Neuron (in vitro differentiated cells): ENCODE results near the gene XYLT1.

Experiments used
- H2AFZ ChIP-seq: one replicate; pipeline ENCODE4 v1.6.1; 2013; ENCODE audit warnings: low read depth, mild to moderate bottlenecking, inconsistent platforms, low read length, moderate library complexity
- H3K27me3 ChIP-seq: one replicate; pipeline ENCODE4 v1.6.1; 2013; ENCODE audit warnings: low read length; ENCODE audit not compliant: insufficient read depth
- H3K36me3 ChIP-seq: one replicate; pipeline ENCODE4 v1.6.1; 2013; ENCODE audit warnings: low read length; ENCODE audit not compliant: insufficient read depth
- H3K4me1 ChIP-seq: one replicate; pipeline ENCODE4 v1.6.1; 2013; ENCODE audit warnings: low read length; ENCODE audit not compliant: insufficient read depth
- H3K4me3 ChIP-seq: 2 replicates; pipeline ENCODE4 v1.5.1; 2013; ENCODE audit warnings: mild to moderate bottlenecking, low read length, moderate library complexity
- H3K9me3 ChIP-seq: one replicate; pipeline ENCODE4 v1.6.1; 2013; ENCODE audit warnings: low read length

XYLT1 gene

GRCh38 chr16:17261197-17261858, 209.4 kb downstream of the XYLT1 start:
- no peak overlapping the region for H2AFZ ChIP-seq
- peaks cover 9% of the 10 kb centered on the region for H3K4me1 ChIP-seq
- H3K9me3 ChIP-seq, result no peaks in the 10 kb centered on the region
- peaks cover 5% of the 10 kb centered on the region for H3K36me3 ChIP-seq
- H3K4me3 ChIP-seq, result no peak overlapping the region
- H3K27me3 ChIP-seq, result no peaks in the 10 kb centered on the region

GRCh38 chr16:17260276-17260849, 210.4 kb downstream of the XYLT1 start:
- Histone ChIP-seq H3K4me1 (peaks cover 9% of the 10 kb centered on the region), H3K36me3 (peaks cover 5% of the 10 kb centered on the region), H3K4me3 (no peak overlapping the region), H3K9me3 (no peaks in the 10 kb centered on the region), H2AFZ (no peak overlapping the region), H3K27me3 (no peaks in the 10 kb centered on the region)

GRCh38 chr16:17259751-17260270, 210.9 kb downstream of the XYLT1 start:
- no peak overlapping the region for H3K4me3 ChIP-seq
- H2AFZ ChIP-seq, result no peak overlapping the region
- no peaks in the 10 kb centered on the region for H3K27me3 ChIP-seq
- H3K9me3 ChIP-seq, result no peaks in the 10 kb centered on the region
- H3K36me3 ChIP-seq, result peaks cover 5% of the 10 kb centered on the region
- H3K4me1 ChIP-seq, result peaks cover 9% of the 10 kb centered on the region

GRCh38 chr16:17258848-17259713, 211.7 kb downstream of the XYLT1 start:
- no peaks in the 10 kb centered on the region for H3K27me3 ChIP-seq
- H3K4me3 ChIP-seq, result no peak overlapping the region
- peaks cover 5% of the 10 kb centered on the region for H3K36me3 ChIP-seq
- peaks cover 9% of the 10 kb centered on the region for H3K4me1 ChIP-seq
- no peaks in the 10 kb centered on the region for H3K9me3 ChIP-seq
- no peak overlapping the region for H2AFZ ChIP-seq

- Histone ChIP-seq H3K36me3 (peaks cover 5% of the 10 kb centered on the region), H3K4me3 (no peak overlapping the region), H3K4me1 (peaks cover 9% of the 10 kb centered on the region), H3K27me3 (no peaks in the 10 kb centered on the region), H3K9me3 (no peaks in the 10 kb centered on the region), H2AFZ (no peak overlapping the region)
Measured at GRCh38 chr16:17258077-17258599, 212.6 kb downstream of the XYLT1 start.

GRCh38 chr16:17257426-17258023, 213.2 kb downstream of the XYLT1 start:
- no peaks in the 10 kb centered on the region for H3K27me3 ChIP-seq
- H3K36me3 ChIP-seq, result peaks cover 5% of the 10 kb centered on the region
- no peak overlapping the region for H2AFZ ChIP-seq
- no peak overlapping the region for H3K4me3 ChIP-seq
- peaks cover 9% of the 10 kb centered on the region for H3K4me1 ChIP-seq
- no peaks in the 10 kb centered on the region for H3K9me3 ChIP-seq

- no peaks in the 10 kb centered on the region for H3K9me3 ChIP-seq
- no peaks in the 10 kb centered on the region for H3K36me3 ChIP-seq
- H2AFZ ChIP-seq, result no peak overlapping the region
- H3K4me3 ChIP-seq, result no peak overlapping the region
- H3K27me3 ChIP-seq, result no peaks in the 10 kb centered on the region
- no peaks in the 10 kb centered on the region for H3K4me1 ChIP-seq
Measured at GRCh38 chr16:17252701-17253100, 218.1 kb downstream of the XYLT1 start.

- H2AFZ ChIP-seq, result no peak overlapping the region
- H3K4me1 ChIP-seq, result no peaks in the 10 kb centered on the region
- H3K4me3 ChIP-seq, result no peak overlapping the region
- H3K27me3 ChIP-seq, result no peaks in the 10 kb centered on the region
- H3K9me3 ChIP-seq, result no peaks in the 10 kb centered on the region
- no peaks in the 10 kb centered on the region for H3K36me3 ChIP-seq
Measured at GRCh38 chr16:17252064-17252463, 218.7 kb downstream of the XYLT1 start.

- Histone ChIP-seq H3K9me3 (no peaks in the 10 kb centered on the region), H3K36me3 (no peaks in the 10 kb centered on the region), H3K27me3 (no peaks in the 10 kb centered on the region), H3K4me1 (no peaks in the 10 kb centered on the region), H2AFZ (no peak overlapping the region), H3K4me3 (no peak overlapping the region)
Measured at GRCh38 chr16:17251496-17251895, 219.3 kb downstream of the XYLT1 start.

- Histone ChIP-seq H2AFZ (no peak overlapping the region), H3K4me1 (no peaks in the 10 kb centered on the region)
Measured at GRCh38 chr16:17246974-17247732, 223.6 kb downstream of the XYLT1 start.

GRCh38 chr16:17246268-17246885, 224.4 kb downstream of the XYLT1 start:
- Histone ChIP-seq H3K9me3 (no peaks in the 10 kb centered on the region), H3K36me3 (no peaks in the 10 kb centered on the region), H2AFZ (no peak overlapping the region), H3K27me3 (no peaks in the 10 kb centered on the region), H3K4me1 (no peaks in the 10 kb centered on the region), H3K4me3 (no peak overlapping the region)

More at GRCh38 chr16:17246974-17247732, 223.6 kb downstream of the XYLT1 start:
- H3K9me3 ChIP-seq, result no peaks in the 10 kb centered on the region
- no peaks in the 10 kb centered on the region for H3K36me3 ChIP-seq
- H3K27me3 ChIP-seq, result no peaks in the 10 kb centered on the region
- no peak overlapping the region for H3K4me3 ChIP-seq

GRCh38 chr16:17245776-17246175, 225.0 kb downstream of the XYLT1 start:
- H3K9me3 ChIP-seq, result no peaks in the 10 kb centered on the region
- no peaks in the 10 kb centered on the region for H3K27me3 ChIP-seq
- no peak overlapping the region for H2AFZ ChIP-seq
- no peaks in the 10 kb centered on the region for H3K36me3 ChIP-seq
- H3K4me1 ChIP-seq, result no peaks in the 10 kb centered on the region
- H3K4me3 ChIP-seq, result no peak overlapping the region
